Activated CD4-positive, CD25-positive, alpha-beta regulatory T cell (primary cell): ENCODE measurements around the gene AKIRIN2.
A peak's percentile ranks its signal among the peaks of the same experiment; 100 is the strongest.
"Not testable (repeated sequence)": the region's sequence is repeated elsewhere in the genome, so short reads cannot be mapped to it uniquely, and the experiment has no call there.

Experiments used
- DNase-seq, 4 experiments: peaks; one replicate each; lab custom pipeline; 2025; lab: John Stamatoyannopoulos, UW

The AKIRIN2 gene

DNA sequence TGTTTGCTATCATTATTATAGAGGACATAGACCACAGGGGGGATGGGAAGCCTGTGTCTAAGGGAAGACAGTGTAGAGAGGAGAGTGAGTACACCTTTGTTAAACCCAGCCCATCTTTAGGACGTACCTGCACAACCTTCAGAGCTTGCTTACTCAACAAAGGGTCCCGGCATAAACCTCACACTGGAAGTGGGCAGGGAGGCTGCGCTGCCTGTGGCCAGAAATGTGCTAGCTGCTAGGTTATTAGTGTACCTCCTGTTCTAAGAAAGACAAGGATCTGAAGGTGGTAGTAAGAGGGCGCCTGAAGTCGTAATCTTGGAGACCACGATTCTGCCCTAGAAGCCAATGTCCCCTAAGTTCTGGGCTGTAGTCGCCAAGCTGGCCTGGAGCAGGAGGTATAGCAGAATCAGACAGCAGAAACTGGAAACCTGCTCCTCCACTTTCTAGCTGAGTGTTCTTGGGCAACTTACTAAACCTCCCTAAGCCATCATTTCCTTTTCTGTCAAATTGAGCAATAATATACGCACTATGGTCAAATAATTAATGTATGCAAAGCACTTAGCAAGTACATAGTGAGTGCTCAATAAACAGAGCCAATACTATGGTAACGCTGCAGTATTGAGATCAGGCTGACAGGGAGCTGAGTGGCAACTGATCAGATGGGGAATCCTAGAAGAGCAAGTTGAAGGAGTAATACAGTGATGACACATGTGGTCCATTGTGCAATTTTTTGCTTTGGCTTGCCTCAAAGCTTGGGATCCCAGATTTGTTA, 16.8 kb upstream of the AKIRIN2 start:
- DNase-seq: no peak

- no peak for DNase-seq
Measured at GRCh38 chr6:87716928-87717614, 15.0 kb upstream of the AKIRIN2 start.

- DNase-seq: no peak
Measured at GRCh38 chr6:87714093-87714842, 12.2 kb upstream of the AKIRIN2 start.

- not testable (repeated sequence) for DNase-seq
Measured at GRCh38 chr6:87712713-87713112, 10.7 kb upstream of the AKIRIN2 start.

- DNase-seq: no peak
Measured at GRCh38 chr6:87710090-87710489, 8.1 kb upstream of the AKIRIN2 start.

DNA sequence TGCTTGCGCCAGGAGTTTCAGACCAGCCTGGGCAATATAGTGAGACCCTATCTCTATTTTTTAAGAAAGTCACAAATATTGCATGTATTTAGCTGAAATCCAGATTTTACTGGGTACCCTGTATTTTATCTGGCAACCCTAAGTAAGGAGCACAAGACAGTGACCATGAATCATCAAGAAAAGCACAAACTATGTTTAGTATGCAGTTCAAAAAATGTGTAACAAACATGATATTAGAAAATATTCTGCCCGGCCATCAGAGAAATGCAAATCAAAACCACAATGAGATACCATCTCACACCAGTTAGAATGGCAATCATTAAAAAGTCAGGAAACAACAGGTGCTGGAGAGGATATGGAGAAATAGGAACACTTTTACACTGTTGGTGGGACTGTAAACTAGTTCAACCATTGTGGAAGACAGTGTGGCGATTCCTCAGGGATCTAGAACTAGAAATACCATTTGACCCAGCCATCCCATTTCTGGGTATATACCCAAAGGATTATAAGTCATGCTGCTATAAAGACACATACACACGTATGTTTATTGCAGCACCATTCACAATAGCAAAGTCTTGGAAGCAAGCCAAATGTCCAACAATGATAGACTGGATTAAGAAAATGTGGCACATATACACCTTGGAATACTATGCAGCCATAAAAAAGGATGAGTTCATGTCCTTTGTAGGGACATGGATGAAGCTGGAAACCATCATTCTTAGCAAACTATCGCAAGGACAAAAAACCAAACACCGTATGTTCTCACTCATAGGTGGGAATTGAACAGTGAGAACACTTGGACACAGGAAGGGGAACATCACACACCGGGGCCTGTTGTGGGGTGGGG, 6.8 kb upstream of the AKIRIN2 start:
- DNase-seq: not testable (repeated sequence)

DNA sequence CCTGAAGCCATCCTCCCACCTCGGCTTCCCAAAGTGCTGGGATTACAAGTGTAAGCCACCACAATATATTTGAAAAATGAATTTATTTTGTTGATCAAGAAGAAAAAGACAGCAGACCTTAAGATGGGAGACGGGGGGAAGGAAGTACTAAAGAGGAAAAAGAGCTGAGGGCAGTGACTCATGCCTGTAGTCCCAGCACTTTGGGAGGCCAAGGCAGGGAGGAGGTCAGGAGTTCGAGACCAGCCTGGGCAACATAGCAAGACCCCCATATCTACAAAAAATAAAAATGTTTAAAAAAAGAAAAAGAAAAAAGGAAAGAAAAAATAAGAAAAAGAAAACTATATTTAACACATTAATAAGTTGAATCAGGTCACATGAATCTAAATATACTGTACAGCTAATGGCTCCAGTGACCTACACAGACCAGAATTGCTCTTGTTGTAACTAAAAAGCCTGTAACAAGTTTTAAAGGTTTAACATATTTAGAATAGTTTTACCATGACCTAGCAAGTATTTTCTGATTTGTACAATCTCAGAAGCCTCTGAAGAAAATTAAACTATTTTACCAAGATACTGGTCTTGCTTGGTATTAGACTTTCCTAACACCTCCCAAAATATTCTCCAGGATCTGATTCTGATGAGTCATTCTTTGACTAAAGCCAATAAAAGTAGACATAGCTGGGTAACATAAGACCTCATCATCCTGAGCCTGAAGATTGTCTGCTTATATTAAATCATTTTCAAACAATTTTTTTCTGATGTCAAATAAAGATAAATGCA, 4.3 kb upstream of the AKIRIN2 start:
- no peak for DNase-seq

- DNase-seq: peak in 2 of 4 experiments; percentile 7 to 12
Measured at GRCh38 chr6:87705070-87705691, 3.1 kb upstream of the AKIRIN2 start.

- not testable (repeated sequence) for DNase-seq
Measured at GRCh38 chr6:87703039-87703438, 1.0 kb upstream of the AKIRIN2 start.

DNA sequence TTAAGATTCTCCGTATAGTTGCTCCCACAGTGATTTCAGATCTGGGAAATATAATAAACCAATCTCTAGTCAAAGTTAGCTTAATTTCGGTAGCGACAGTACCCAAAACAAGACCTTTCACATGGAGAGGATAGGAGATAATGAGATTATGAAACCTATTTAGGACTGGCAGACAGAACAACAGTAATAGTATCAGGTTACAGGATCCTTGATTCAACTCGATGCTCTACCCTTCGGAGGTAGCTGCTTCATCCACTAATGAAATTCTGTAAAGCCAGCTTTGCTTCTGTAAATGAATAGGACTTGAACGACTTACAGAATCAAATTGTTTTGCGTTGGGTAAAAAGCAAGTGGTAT, 534 bp upstream of the AKIRIN2 start:
- DNase-seq: no peak

DNA sequence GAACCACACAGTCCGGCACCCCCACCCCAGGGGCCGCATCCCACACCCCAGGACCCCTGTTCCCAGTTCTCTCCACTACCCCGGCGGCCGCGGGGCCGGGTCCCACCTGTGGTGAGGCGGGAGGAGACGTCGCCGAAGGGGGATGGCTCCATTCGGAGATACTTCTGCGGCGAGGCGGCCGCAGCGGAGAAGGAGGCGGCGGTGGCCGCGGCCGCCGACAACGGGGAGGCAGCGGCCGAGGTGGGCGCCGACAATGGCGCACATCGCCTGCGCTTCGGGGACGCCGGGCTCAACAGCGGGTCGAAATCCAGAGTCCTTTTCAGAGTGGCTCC, 723 bp downstream of the AKIRIN2 start:
- peak in 1 of 4 experiments; percentile 41 for DNase-seq

DNA sequence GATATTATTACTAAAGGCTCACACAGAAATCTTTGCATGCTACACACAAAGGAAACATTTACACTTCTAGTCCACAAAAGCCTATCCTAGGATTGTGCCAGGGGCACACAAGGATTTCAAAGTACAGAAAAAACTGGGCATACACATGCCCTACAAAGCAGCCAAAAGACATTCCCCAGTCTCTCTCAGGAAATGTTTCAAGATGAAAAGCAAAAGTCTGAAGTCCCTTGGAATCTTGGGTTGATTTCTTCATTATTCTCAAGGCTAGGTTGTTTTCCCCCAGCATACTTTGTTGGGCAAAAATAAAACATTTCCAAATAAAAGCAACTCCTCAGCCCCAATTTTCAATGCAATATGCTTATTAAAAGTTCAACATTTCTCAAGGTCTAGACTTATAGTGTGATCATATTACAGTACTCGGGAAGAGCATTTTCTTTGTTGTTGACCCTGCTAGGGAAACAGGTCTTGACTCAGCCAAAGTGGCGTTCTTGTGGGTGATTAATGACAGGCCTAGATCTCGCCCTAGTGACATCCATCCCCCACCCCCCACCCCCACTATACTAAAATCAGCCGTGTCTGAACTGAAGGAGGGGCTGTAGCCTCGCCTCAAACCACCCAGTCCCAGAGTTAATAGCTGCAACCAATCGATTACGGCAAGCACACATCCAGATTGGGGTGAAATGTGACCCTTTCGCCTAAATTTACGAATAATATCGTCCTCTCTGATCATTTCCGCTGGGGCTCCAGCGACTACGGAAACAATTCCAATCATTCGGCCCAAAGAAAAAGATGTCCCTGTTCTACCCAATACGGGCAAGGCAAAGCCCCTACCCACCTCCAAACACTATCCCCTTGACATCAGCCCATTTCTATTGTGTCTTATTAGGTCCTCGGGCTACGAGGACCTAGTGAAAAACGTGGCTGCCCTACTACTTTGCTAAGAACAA, 1.4 kb downstream of the AKIRIN2 start:
- peak in 2 of 4 experiments; percentile 13 to 22 for DNase-seq

GRCh38 chr6:87699576-87699975, 2.5 kb downstream of the AKIRIN2 start:
- DNase-seq: no peak

DNA sequence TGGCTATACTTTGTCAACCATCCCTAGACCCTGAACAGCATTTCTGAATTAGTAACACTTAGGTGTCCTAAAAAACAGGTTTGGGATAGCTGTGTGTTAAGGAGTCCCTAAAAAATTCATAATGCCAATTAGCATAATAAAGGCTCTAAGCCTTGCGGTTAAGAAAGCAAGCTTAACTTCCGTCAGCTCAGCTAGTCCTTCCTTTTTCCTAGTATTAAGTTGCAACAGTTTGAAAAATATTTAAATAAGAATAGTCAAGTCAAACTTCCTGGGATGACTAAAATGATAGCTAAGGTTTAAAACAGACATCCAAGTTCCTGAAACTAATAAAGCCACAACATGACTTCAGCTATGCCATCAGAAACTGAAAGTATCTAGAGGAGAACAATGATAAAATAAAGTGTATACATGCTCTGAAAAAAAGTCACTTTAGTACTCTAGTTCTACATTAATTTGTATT, 3.5 kb downstream of the AKIRIN2 start:
- DNase-seq: no peak

- no peak for DNase-seq
Measured at GRCh38 chr6:87697581-87698546, 4.2 kb downstream of the AKIRIN2 start.

GRCh38 chr6:87696817-87697216, 5.2 kb downstream of the AKIRIN2 start:
- not testable (repeated sequence) for DNase-seq

DNA sequence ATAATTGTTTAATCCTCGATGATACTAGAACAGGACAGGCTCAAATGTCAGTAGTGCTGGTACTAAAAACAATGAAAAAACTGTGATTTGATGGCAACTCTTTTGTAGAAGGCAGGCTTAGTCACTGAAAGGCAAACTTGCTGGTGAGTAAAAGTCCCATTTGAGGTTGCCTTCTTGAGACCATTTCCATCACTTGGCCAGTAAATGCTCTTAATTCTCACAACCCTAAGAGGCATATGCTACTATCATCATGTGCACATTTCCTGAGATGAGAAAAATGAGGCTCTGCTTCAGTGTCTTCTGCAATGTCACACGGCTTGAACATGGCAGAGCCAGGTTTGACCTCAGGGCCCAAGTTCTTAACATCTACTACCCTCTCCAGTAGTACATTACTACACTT, 9.9 kb downstream of the AKIRIN2 start:
- DNase-seq: no peak

DNA sequence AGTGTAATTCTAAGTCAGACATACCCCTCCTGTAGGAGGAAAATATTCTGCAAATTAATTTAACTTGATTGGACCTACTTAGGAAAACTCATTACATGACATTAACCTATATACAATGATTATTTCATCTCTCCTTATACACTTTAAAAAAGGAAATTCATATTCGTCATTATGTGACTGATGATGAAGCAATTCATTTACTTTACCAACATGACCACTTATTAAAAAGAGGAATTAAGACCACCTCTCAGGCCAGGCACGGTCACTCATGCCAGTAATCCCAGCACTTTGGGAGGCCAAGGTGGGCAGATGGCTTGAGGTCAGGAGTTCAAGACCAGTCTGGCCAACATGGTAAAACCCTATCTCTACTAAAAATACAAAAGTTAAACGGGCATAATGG, 11.6 kb downstream of the AKIRIN2 start:
- DNase-seq: no peak
